ENCODE measurements around the gene SWT1. TPM values are rescaled to one million over a fixed set of nuclear protein-coding genes. Genes with fewer than 3 reads are reported as not detected.

The SWT1 gene
- total and polyA plus RNA-seq, 2 of the 13 experiments (the other 11 are each of a cell fraction or from before 2014, with no cell fraction given): 1.7 to 2.5 TPM

DNA sequence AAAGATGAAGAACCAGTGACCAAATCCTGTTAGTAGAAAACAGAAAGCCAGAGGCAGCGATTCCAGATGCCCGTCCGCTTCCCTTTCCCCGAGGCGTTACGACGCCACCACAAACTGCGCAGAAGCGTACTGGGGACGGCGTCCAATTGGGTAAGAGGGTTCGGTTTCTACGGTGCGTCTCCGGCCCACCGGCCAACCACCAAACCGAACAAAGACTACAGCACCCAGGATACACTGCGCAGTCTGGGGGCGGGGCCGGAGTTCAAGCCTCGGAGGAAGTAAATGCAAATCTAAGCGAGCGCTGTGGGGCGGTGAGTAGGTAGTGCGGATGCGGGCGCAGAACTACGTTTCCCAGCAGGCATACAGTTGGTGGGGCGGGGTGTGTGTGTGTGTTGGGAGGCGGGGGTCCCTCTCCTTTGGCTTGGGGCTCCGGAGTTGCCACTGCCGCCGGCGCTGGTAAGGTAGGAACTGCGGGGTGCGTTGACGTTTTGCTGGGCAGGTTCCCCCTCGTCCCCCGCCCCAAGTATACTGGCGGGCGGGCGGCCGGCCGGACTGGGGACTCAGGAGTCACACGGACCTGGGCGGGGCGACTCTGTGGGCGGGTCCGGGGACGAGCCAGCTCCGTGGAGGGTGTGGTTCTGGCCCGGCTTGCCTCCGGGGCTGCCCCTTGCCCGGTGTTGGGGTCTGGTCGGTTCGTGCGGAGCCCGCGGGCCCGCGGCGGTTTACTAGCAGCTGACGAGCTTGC is at the start of gene SWT1, which contains the start of gene TRMT1L (continued):
- no peak for TF ChIP-seq ZNF407 (CRISPR knock-in tag; IDR thresholded peaks at IDR 0.05; ENCODE audit: not compliant biosample characterization)
- TF ChIP-seq POLR2AphosphoS5 (IDR thresholded peaks at IDR 0.05; ENCODE audit: low read depth, low read length): peak; percentile 94
- peak; percentile 24; the same call in 1 of the 2 replicates for TF ChIP-seq MIER2 (CRISPR knock-in tag; IDR thresholded peaks at IDR 0.05)
- TF ChIP-seq YEATS2 (CRISPR knock-in tag; IDR thresholded peaks at IDR 0.05; ENCODE audit: borderline replicate concordance): no peak; the same call in 1 of the 2 replicates
- TF ChIP-seq GMEB1 (CRISPR knock-in tag; IDR thresholded peaks at IDR 0.05; ENCODE audit: borderline replicate concordance): peak; percentile 96
- peak; percentile 55 for TF ChIP-seq HDAC1 (CRISPR knock-in tag; IDR thresholded peaks at IDR 0.05)
- peak; percentile 29; the same call in 1 of the 2 replicates for TF ChIP-seq HOXD1 (CRISPR knock-in tag; IDR thresholded peaks at IDR 0.05)
- TF ChIP-seq ZNF451 (CRISPR knock-in tag; IDR thresholded peaks at IDR 0.05): no peak
- no peak for TF ChIP-seq ZBTB46 (CRISPR knock-in tag; IDR thresholded peaks at IDR 0.05; ENCODE audit: borderline replicate concordance)
- TF ChIP-seq ZNF501 (CRISPR knock-in tag; IDR thresholded peaks at IDR 0.05): peak; percentile 90
- TF ChIP-seq, protein P1, sequence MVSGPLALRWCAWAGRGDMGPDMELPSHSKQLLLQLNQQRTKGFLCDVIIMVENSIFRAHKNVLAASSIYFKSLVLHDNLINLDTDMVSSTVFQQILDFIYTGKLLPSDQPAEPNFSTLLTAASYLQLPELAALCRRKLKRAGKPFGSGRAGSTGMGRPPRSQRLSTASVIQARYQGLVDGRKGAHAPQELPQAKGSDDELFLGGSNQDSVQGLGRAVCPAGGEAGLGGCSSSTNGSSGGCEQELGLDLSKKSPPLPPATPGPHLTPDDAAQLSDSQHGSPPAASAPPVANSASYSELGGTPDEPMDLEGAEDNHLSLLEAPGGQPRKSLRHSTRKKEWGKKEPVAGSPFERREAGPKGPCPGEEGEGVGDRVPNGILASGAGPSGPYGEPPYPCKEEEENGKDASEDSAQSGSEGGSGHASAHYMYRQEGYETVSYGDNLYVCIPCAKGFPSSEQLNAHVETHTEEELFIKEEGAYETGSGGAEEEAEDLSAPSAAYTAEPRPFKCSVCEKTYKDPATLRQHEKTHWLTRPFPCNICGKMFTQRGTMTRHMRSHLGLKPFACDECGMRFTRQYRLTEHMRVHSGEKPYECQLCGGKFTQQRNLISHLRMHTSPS (CRISPR knock-in tag; IDR thresholded peaks at IDR 0.05; ENCODE audit: low read depth): no peak
- TF ChIP-seq, protein P2, sequence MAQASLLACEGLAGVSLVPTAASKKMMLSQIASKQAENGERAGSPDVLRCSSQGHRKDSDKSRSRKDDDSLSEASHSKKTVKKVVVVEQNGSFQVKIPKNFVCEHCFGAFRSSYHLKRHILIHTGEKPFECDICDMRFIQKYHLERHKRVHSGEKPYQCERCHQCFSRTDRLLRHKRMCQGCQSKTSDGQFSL (CRISPR knock-in tag; IDR thresholded peaks at IDR 0.05): no peak
- TF ChIP-seq, protein P3, sequence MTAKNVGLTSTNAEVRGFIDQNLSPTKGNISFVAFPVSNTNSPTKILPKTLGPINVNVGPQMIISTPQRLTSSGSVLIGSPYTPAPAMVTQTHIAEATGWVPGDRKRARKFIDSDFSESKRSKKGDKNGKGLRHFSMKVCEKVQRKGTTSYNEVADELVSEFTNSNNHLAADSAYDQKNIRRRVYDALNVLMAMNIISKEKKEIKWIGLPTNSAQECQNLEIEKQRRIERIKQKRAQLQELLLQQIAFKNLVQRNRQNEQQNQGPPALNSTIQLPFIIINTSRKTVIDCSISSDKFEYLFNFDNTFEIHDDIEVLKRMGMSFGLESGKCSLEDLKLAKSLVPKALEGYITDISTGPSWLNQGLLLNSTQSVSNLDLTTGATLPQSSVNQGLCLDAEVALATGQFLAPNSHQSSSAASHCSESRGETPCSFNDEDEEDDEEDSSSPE (CRISPR knock-in tag; IDR thresholded peaks at IDR 0.05): no peak

Data from HepG2 (cell line).